HG02970 (cell line): ENCODE measurements around the gene OR52A1.

Experiments used
- ATAC-seq: cut with Tn5 transposase; IDR thresholded peaks from one replicate; pipeline ENCODE4 v1.9.1; 2021; ENCODE audit warnings: mild to moderate bottlenecking, moderate library complexity, moderate number of reproducible peaks; ENCODE audit not compliant: unreplicated experiment, low FRiP score

OR52A1 gene

GRCh38 chr11:5137014-5137413 lies 17.5 kb downstream of the OR52A1 start:
- ATAC-seq: no peak

GRCh38 chr11:5136261-5136660 lies 18.3 kb downstream of the OR52A1 start:
- no peak for ATAC-seq

- ATAC-seq: no peak
Measured at GRCh38 chr11:5131584-5132335, 22.8 kb downstream of the OR52A1 start.

GRCh38 chr11:5129457-5129877 lies 25.1 kb downstream of the OR52A1 start:
- no peak for ATAC-seq

DNA sequence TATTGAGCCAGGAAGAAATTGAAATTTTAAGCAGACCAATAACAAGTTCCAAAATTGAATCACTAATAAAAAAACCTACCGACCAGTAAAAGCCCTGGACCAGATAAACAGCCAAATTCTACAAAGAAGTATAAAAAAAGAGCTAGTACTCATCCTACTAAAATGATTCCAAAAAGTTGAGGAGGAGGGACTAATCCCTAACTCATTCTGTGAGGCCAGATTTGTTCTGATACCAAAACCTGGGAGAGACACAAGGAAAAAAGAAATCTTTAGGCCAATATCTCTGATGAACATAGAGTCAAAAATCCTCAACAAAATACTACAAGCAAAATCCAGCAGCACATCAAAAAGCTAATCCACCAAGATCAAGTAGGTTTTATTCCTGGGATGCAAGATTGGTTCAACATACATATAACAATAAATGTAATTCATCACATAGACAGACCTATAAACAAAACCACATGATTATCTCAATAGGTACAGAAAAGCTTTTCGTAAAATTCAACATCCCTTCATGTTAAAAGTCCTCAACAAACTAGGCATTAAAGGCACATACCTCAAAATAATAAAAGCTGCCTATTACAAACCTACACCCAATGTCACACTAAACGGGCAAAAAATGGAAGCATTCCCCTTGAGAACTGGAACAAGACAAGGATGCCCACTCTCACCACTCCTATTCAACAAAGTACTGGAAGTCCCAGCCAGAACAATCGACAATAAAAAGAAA lies 29.5 kb downstream of the OR52A1 start:
- no peak for ATAC-seq

DNA sequence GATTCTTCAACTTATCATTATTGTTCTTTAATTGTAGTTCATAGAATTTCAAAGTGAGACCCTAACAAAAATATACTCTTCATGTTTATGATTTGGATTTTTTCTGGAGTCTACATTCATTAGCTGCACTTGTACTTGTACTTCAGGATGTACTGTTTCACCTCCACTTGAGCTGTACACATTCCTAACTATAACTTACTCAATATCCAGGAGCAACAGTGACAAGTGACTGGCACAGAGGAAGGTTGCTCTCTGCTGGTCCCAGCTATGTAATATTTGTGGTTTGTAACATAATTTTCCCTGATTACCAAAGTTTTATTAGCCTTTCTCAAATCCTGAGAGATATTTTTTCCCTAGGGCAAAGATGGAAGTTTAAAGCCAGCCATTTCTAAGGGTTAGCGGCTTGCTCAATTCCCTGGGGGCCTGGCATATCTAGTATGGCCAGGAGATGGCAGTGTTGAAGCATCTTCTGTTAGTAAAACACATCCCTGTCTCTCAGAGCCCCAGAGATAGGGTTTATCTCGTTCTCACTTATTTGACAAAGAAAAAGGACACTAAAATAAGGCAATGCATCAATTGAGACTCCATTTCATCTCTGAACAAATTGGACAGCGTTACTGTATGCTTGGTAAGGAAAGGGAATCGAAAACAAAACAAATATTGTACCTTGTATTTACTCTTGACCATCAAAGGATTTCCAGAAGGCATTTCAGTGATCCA lies 30.6 kb downstream of the OR52A1 start:
- no peak for ATAC-seq

GRCh38 chr11:5118893-5119292 lies 35.7 kb downstream of the OR52A1 start:
- ATAC-seq: no peak

GRCh38 chr11:5117588-5117987 lies 37.0 kb downstream of the OR52A1 start:
- ATAC-seq: no peak

DNA sequence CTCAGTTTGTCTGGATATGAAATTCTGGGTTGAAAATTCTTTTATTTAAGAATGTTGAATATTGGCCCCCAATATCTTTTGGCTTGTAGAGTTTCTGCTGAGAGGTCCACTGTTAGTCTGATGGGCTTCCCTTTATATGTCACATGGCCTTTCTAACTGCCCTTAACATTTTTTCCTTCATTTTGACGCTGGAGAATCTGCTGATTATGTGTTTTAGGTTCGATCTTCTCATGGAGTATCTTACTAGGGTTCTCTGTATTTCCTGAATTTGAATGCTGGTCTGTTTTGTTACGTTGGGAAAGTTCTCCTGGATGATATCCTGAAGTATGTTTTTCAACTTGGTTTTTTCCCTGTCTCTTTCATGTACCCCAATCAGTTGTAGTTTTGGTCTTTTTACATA lies 39.2 kb downstream of the OR52A1 start:
- no peak for ATAC-seq

GRCh38 chr11:5107285-5107684 lies 47.3 kb downstream of the OR52A1 start:
- no peak for ATAC-seq

DNA sequence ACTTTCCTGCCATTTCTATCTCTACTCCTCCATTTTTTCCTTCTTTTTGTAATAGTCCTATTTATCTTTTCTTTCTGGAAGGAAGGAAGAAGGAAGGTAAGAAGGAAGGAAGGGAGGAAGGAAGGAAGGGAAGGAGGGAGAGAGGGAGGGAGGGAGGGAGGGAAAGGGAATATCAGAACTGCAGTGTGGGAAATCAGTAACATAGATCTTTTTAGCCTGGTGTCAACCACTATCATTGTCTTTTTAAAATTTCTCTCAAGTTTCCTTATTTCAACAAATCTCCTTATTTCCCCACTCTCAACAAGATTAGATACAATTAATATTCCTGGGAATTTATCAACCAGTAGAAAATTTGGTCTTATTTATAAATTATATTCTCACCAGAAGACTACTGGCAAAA lies 51.5 kb downstream of the OR52A1 start:
- ATAC-seq: no peak

GRCh38 chr11:5102246-5102645 lies 52.3 kb downstream of the OR52A1 start:
- ATAC-seq: no peak

DNA sequence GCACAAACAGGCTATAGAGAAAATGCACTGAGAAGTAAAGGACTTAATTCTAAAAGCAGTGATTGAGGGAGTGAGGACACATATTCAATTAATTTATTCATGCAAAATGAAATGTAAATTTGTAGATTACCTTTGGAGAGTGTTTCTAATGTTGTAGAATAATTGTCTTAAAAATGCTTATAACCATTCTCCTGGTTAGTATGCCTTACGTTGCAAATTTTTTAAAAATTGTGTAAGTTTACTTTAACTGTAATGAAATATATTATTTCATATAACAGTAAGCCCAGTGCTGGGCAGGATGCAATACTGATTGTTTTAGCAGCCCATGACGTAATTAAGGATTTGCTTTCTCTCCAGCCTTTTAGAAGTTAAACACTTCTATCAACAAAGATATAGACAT lies 58.5 kb downstream of the OR52A1 start:
- no peak for ATAC-seq
